Karpas-422 (cell line): ENCODE measurements around the gene RBM4B. TPM values are rescaled to one million over a fixed set of nuclear protein-coding genes. Genes with fewer than 3 reads are reported as not detected.

Experiments
- small RNA-seq: library from RNA; depleted of rRNA; stranded (forward); fragments of <200 nt; gene quantifications from one replicate; pipeline ENCODE3, GENCODE V24; 2014
- total RNA-seq: library from RNA; depleted of rRNA; stranded (reverse); fragments of >200 nt; shearing (Covaris generic); gene quantifications from 2 replicates; pipeline ENCODE4 v1.2.3, GENCODE V29; 2014; ENCODE audit warnings: low replicate concordance; rRNA removed

The RBM4B gene
- total RNA-seq, 1 experiment from 2014 or later = 43.2 TPM

Small RNAs within 50 kb of the gene (small RNA-seq; reads per million reads assigned to genes)
- gene RN7SL12P = not detected
- gene RNU4-39P = not detected

Other genes with a start within 250 kb of the RBM4B start
- 69.6 and 80.4 TPM in 2 replicates for gene MRPL11, start 239.0 kb downstream of the RBM4B start, total RNA-seq
- gene PELI3, start 211.0 kb downstream of the RBM4B start, total RNA-seq = 5.6 and 6.7 TPM in 2 replicates
- gene DPP3, start 197.5 kb downstream of the RBM4B start, total RNA-seq = 77.9 and 91.5 TPM in 2 replicates
- gene BBS1, start 167.3 kb downstream of the RBM4B start, total RNA-seq = 9.1 and 37.3 TPM in 2 replicates
- 22.2 and 35.0 TPM in 2 replicates for gene ZDHHC24, start 131.8 kb downstream of the RBM4B start, total RNA-seq
- not detected in 2 replicates for gene ACTN3, start 131.0 kb downstream of the RBM4B start, total RNA-seq
- gene CTSF, start 109.3 kb downstream of the RBM4B start, total RNA-seq = not detected in 2 replicates
- gene CCDC87, start 84.8 kb downstream of the RBM4B start, total RNA-seq = 0.22 and 0.75 TPM in 2 replicates
- 24.6 and 57.6 TPM in 2 replicates for gene CCS, start 84.7 kb downstream of the RBM4B start, total RNA-seq
- 47.9 and 51.3 TPM in 2 replicates for gene RBM14, start 61.3 kb downstream of the RBM4B start, total RNA-seq
- 103 and 141 TPM in 2 replicates for gene RBM4, start 39.2 kb downstream of the RBM4B start, total RNA-seq
- 18.9 and 72.0 TPM in 2 replicates for gene SPTBN2, start 51.3 kb upstream of the RBM4B start, total RNA-seq
- gene RCE1, start 165.6 kb upstream of the RBM4B start, total RNA-seq = 20.4 and 53.3 TPM in 2 replicates
- 8.7 and 24.2 TPM in 2 replicates for gene LRFN4, start 179.2 kb upstream of the RBM4B start, total RNA-seq